ENCODE measurements around the gene NIPBL. TPM values are rescaled to one million over a fixed set of nuclear protein-coding genes. Genes with fewer than 3 reads are reported as not detected.

Gene NIPBL
- total and polyA plus RNA-seq, 2 of the 8 experiments (the other 6 are each of a cell fraction or from before 2014, with no cell fraction given): 21.1 to 53.5 TPM

DNA sequence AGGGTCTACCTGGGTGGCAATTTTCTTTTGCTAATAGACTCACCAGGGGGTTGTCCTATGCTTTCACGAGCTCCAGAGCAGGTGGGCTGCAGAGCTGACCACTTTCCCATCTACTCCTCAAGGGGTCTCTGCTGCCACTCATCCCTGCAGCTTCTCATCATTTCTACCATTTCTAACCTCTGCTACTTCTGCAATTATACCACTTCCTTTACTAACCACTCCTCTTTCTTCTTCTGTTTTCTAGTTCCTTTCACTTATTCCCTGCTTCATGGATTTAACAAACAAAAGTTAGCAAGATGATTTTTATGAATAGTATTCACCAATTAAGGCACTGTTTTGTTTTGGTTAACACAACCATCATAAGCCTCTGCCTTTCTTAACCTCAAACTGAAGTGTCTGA is 34.5 kb upstream of the NIPBL start:
- ChIA-PET CTCF (ENCODE audit: partially characterized antibody) (interaction anchor here (0.8 to 1.5 kb wide), 3 partner anchors 11 to 99 kb away, joined by 3 to 5 read pairs (median 3); no protein-coding TSS in a partner anchor), POLR2A (ENCODE audit: partially characterized antibody) (no interaction called here)
- H2BK12ac ChIP-seq (ENCODE audit: low read depth, low read length): no peak overlapping the region
- no peak overlapping the region for H3K27ac ChIP-seq (ENCODE audit: low read depth, low read length)
- H4K5ac ChIP-seq (ENCODE audit: insufficient read length, low read depth, low read length): no peak overlapping the region
- no peaks in the 10 kb centered on the region for H3K79me1 ChIP-seq (ENCODE audit: low read depth, low read length)
- no peak overlapping the region for H2BK120ac ChIP-seq (replicated peaks; ENCODE audit: low read depth, low read length)
- WGBS, 2 experiments (ENCODE audit: extremely low coverage in 1 of 2, insufficient coverage in 1 of 2, insufficient read length in 1 of 2, insufficient replicate concordance in 2 of 2, low coverage in 1 of 2, low lambda C conversion rate in 2 of 2, missing lambda C conversion rate in 1 of 2): 11% methylated on average over 1 of the region's 1 CpG; no CpG with 5 or more reads in 1 of the 2 experiments
- H3K36me3 ChIP-seq (ENCODE audit: control insufficient read depth in 2 of 4, insufficient read depth in 4 of 4, low read length in 3 of 4): no peaks in the 10 kb centered on the region
- H3K4me3 ChIP-seq (ENCODE audit: extremely low read depth in 1 of 4, insufficient read depth in 2 of 4, low read depth in 3 of 4, low read length in 4 of 4): no peak overlapping the region
- H3K18ac ChIP-seq (ENCODE audit: extremely low read depth, low read length): no peak overlapping the region
- no peaks in the 10 kb centered on the region for H3K79me2 ChIP-seq (ENCODE audit: control insufficient read depth in 1 of 2, insufficient read depth in 2 of 2, low read length in 2 of 2)
- no peaks in the 10 kb centered on the region for H3K27me3 ChIP-seq (replicated peaks in 1 of 4; ENCODE audit: control insufficient read depth in 3 of 4, extremely low read depth in 1 of 4, insufficient read depth in 3 of 4, low read length in 3 of 4)
- no peak overlapping the region for H3K23ac ChIP-seq (ENCODE audit: insufficient read length)
- H3K14ac ChIP-seq (ENCODE audit: insufficient read length): no peak overlapping the region
- H2AK5ac ChIP-seq (ENCODE audit: low read depth, low read length): no peak overlapping the region
- H2BK15ac ChIP-seq (ENCODE audit: low read length): no peak overlapping the region
- no peak overlapping the region for H2BK5ac ChIP-seq (ENCODE audit: low read depth, low read length)
- H4K8ac ChIP-seq (ENCODE audit: extremely low read depth, insufficient read depth, low read length): no peak overlapping the region
- no peaks in the 10 kb centered on the region for H3K9me3 ChIP-seq (ENCODE audit: insufficient read depth in 2 of 2, low read depth in 1 of 2, low read length in 1 of 2)
- no peak overlapping the region for H3K4me2 ChIP-seq (ENCODE audit: insufficient read depth in 1 of 2, low read depth in 2 of 2, low read length in 2 of 2)
- no peak for DNase-seq (ENCODE audit: low read depth in 1 of 2, low spot score in 2 of 2)
- no peaks in the 10 kb centered on the region; a peak in 1 of 7 replicates for H3K4me1 ChIP-seq (replicated peaks in 1 of 4; ENCODE audit: control insufficient read depth in 3 of 4, insufficient read depth in 4 of 4, low read length in 3 of 4)
- H4K91ac ChIP-seq (replicated peaks; ENCODE audit: insufficient read length, low read length): no peak overlapping the region
- TF ChIP-seq POLR2AphosphoS5 (IDR thresholded peaks at IDR 0.05; ENCODE audit: low read depth, low read length) (no peak), RAD21 (IDR thresholded peaks at IDR 0.05 in 1 of 2, conservative IDR thresholded peaks at IDR 0.05 in 1 of 2; ENCODE audit: low read depth in 2 of 2, low read length in 2 of 2) (0 out of 4 replicates have a peak, but pooled peaks of 1 of the 2 experiments have one; percentile 5)
- H3K9ac ChIP-seq (replicated peaks in 1 of 4; ENCODE audit: extremely low read depth in 1 of 4, low read depth in 3 of 4, low read length in 3 of 4): no peak overlapping the region
- no peak overlapping the region for H3K56ac ChIP-seq (replicated peaks; ENCODE audit: insufficient read length, low read depth, low read length)
- no peak overlapping the region for H2AFZ ChIP-seq (ENCODE audit: low read length)
- no peaks in the 10 kb centered on the region for H4K20me1 ChIP-seq (replicated peaks in 1 of 2; ENCODE audit: control insufficient read depth in 1 of 2, insufficient read depth in 2 of 2, low read length in 2 of 2)
- FAIRE-seq: no peak
- H3K23me2 ChIP-seq (ENCODE audit: low read depth, low read length): no peaks in the 10 kb centered on the region
- H2BK20ac ChIP-seq (ENCODE audit: low read length): no peak overlapping the region
- H3K4ac ChIP-seq (replicated peaks; ENCODE audit: insufficient read length, low read depth, low read length): no peak overlapping the region

Measured in H1 (cell line).